Cerebellar cortex (tissue), 1 donor: ENCODE results near the gene GCC1.

ENCODE experiments used
- DNase-seq: peaks from one replicate; pipeline ENCODE4 v3.0.0-alpha.2; 2015; ENCODE audit warnings: low spot score

The GCC1 gene

DNA sequence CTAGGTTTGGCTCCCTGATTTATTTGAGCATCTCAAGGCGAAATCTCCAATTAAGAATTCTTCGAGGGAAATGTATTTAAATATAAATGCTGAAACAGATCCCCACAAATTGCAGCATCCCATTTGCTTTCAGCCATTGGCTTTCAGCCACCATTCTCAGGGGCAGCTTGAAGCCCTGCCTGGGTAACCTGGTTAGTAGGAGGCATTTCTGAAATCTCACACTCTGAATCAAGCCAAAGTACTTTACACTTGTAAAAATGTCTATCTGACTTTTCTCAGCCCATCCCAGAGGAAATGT is 49.1 kb downstream of the GCC1 start:
- DNase-seq = peak; percentile 45

DNA sequence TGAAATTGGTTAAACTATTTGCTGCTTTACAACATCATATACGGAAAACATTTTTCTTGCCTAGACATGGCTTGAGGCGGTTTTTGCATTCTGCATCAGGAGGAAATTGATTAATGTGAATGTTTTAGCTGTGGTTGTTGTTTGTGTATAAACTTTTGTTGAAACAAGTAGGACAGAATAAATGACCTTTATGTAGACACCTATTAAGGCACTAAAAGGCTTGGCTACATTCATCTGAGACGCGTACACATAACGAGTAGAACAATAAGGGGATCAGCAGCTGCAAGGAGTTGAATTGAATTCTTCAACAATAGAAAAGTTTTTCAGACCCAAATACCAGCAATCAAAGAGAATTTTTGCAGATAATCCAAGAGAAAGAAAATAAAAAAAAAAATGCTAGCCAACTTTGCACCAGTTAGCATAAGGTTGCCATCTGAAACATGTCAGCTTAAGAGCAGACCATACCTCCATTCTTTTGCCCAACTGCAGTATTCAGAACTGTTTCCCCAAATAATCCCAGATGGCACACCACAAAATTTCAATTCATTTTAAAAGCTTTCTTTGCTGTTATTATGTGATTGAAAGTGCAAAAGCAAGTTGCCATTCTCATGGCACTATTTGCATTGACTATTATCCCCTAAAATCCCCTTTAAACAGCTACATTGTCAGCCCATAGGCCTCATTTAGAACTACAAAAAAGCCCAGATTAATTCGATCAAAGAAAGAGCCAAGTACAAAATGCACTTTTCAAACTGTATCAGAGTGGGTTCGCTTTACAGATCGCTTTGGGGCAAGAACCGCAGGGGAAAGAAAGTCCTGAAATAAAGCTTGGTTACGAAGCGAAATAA is 49.6 kb downstream of the GCC1 start:
- no peak for DNase-seq

DNA sequence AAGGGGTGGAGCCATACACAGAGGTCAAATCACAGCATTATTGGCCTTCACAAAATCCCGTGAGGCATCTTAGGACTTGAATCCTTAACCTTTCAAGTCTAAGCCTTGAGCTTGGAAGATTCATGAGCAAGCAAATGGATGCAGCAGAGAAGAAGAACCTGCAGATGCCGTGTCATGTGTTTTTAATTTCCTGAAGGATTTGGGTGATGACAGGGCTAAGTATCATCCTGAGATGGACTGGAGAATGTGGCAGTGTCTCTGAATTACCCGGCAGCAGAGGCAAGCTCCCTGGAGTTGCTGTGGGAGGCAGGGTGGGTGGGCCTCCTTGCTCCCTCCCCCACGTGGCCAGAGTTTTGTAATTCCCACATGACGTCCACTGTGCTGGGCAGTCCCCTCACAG is 50.8 kb downstream of the GCC1 start:
- no peak for DNase-seq

DNA sequence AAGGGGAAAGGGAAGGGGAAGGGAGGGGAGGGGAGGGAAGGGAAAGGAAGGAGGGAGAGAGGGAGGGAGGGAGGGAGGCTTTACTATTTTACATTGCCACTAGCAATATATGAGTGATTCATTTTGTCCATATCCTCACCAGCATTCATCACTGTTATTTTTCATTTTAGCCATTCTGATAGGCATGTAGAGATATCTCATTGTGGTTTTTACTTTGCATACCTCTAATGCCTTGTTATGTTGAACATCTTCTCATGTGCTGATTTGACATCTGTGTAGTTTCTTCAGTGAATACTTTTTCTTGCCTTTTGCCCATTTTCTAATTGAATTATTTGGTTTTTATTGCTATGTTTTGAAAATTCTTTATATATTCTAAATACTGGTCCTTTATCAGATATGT is 52.7 kb downstream of the GCC1 start:
- DNase-seq = no peak

DNA sequence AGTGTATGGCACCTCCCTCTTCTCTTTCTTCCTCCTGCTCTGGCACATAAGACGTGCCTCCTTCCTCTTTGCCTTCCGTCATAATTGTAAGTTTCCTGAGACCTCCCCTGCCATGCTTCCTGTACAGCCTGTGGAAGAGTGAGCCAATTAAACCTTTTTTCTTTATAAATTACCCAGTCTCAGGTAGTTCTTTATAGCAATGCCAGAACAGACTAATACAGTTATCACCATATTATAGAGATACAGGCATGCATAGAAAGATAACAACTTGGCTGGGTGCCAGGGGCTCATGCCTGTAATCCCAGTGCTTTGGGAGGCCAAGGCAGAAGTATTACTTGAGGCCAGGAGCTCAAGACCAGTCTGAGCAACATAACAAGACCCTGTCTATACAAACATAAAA is 53.2 kb downstream of the GCC1 start:
- DNase-seq = no peak
